Heart left ventricle (tissue), 16 donors: ENCODE data around the gene PCIF1. TPM values are rescaled to one million over a fixed set of nuclear protein-coding genes. Genes with fewer than 3 reads are reported as not detected.
"Not testable (repeated sequence)": the region's sequence is repeated elsewhere in the genome, so short reads cannot be mapped to it uniquely, and the experiment has no call there.

Experiments used
- ATAC-seq, 4 donors: fragments of 200-7000 bp; cut with Tn5 transposase; one replicate each; pipeline ENCODE4 v1.9.1; 2020 to 2022; ENCODE audit warnings: moderate library complexity in 4 of 4, mild to moderate bottlenecking in 3 of 4, moderate number of reproducible peaks in 1 of 4
- DNase-seq, 5 donors: peaks; one replicate each; pipeline ENCODE4 v3.0.0-alpha.2; 2020
- H3K27ac ChIP-seq, 12 donors: fragments of 200-600 bp; sonication (generic) in 4 of 12; one replicate each; pipeline versions ENCODE4 v1.5.0 to v1.8.0; 2016 to 2022; ENCODE audit warnings: mild to moderate bottlenecking in 2 of 12
- H3K27me3 ChIP-seq, 9 donors: fragments of 200-600 bp; sonication (generic) in 2 of 9; one replicate each; pipeline versions ENCODE4 v1.5.1 to v1.8.0; 2016 to 2022; ENCODE audit warnings: mild to moderate bottlenecking in 3 of 9
- H3K36me3 ChIP-seq, 9 donors: fragments of 200-600 bp; sonication (generic) in 2 of 9; one replicate each; pipeline versions ENCODE4 v1.5.0 to v1.8.0; 2018 to 2022; ENCODE audit warnings: mild to moderate bottlenecking in 2 of 9
- H3K4me1 ChIP-seq, 12 donors: fragments of 200-600 bp; sonication (generic) in 4 of 12; one replicate each; pipeline versions ENCODE4 v1.5.0 to v1.8.0; 2016 to 2022; ENCODE audit warnings: mild to moderate bottlenecking in 3 of 12
- H3K4me3 ChIP-seq, 12 donors: fragments of 200-600 bp; sonication (generic) in 4 of 12; one replicate each; pipeline versions ENCODE4 v1.5.0 to v1.8.0; 2017 to 2022; ENCODE audit warnings: mild to moderate bottlenecking in 9 of 12, moderate library complexity in 4 of 12
- H3K9me3 ChIP-seq, 12 donors: fragments of 200-600 bp; sonication (generic) in 4 of 12; one replicate each; pipeline versions ENCODE4 v1.5.0 to v1.8.0; 2016 to 2022; ENCODE audit warnings: mild to moderate bottlenecking in 1 of 12
- POLR2A ChIP-seq, 2 donors: fragments of 450-650 bp; IDR thresholded peaks; one replicate each; pipeline ENCODE4 v1.6.1; 2017; ENCODE audit warnings: antibody characterized with exemption in 2 of 2, mild to moderate bottlenecking in 2 of 2, moderate library complexity in 2 of 2
- WGBS, 4 donors: extraction: QIAGEN DNeasy Blood & Tissue Kit in 2 of 4; methylation state at CpG; one replicate each; pipeline versions ENCODE4 v1.1.5 to v1.1.7; 2013 to 2018; 5-methylcytosine and 5-hydroxymethylcytosine counted together
- intact Hi-C, 10 donors: fragments of 100-400 bp; cut with DNase I; formaldehyde crosslinking; loops; one replicate each; pipeline versions ENCODE4 v1.11.1 to v1.14.2; 2022
- polyA plus RNA-seq, 2 donors: library from polyadenylated mRNA; stranded (reverse); fragments of 200-250 nt; gene quantifications; one replicate each; pipeline ENCODE4 v1.2.3, GENCODE V29; 2013
- total RNA-seq, 9 donors: library from RNA; depleted of rRNA in 2 of 9; stranded (reverse); fragments of >200 nt in 2 of 9; fragmentation: NEBNext Ultra II Directional in 3 of 9; extraction: Animal tissue kit (Norgen Biotek cat#: 25700) in 3 of 9; gene quantifications; one replicate each; pipeline versions ENCODE4 v1.1.0 to v1.2.4, GENCODE V29; 2016 to 2023
- TF ChIP-seq, protein P1 (sequence below), 12 donors: fragments of 200-600 bp; sonication (generic) in 4 of 12; IDR thresholded peaks; one replicate each; pipeline versions ENCODE4 v1.5.0 to v1.8.0; 2018 to 2022; ENCODE audit warnings: antibody characterized with exemption in 12 of 12, mild to moderate bottlenecking in 5 of 12
- donor health status: ischemic (EF 13 %, LVEDD 7.1; RV severe dilation, severe dysfunction).
- donor health status: healthy with polysubstance abuse.
- donor health status: DM: no; HTN: yes; CAD: no.
- donor health status: DM: no; HTN: no; CAD: no.
- donor health status: ischemic (EF 25% LVEDD 6.9; RV normal size, moderate dysfunction).
- donor health status: ischemic (EF 25% LVEDD 5.7; RV mildly dilated, moderate dysfunction).
- donor health status: healthy.
- donor health status: DM: yes; HTN: yes; CAD: no.
- donor health status: ischemic (EF 35%, LVEDD 5.7; RV mildly dilated, moderate dysfunction).
- donor health status: nonischemic (EF 11% LVEDD 7.7; RV severe dilation, severe dysfunction).
- donor health status: DM: yes; HTN: yes; CAD: no.
- donor health status: PGD.
- donor health status: ischemic (EF 29% LVEDD 5.4; RV normal size, mild dysfunction).
- donor health status: nonischemic (EF 23%, LVEDD 6.1; RV moderate dilation, normal function).

Gene PCIF1
- total and polyA plus RNA-seq, 11 donors = 17.5 to 40.2 (median 28.2) TPM

DNA sequence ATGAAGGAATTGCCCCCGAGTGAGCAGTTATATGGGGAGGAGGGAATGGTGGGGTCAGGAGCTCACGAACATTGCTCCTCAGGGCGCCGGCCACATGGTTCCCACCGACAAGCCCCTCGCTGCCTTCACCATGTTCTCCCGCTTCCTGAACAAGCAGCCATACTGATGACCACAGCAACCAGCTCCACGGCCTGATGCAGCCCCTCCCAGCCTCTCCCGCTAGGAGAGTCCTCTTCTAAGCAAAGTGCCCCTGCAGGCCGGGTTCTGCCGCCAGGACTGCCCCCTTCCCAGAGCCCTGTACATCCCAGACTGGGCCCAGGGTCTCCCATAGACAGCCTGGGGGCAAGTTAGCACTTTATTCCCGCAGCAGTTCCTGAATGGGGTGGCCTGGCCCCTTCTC lies 36.2 kb upstream of the PCIF1 start:
- peaks cover 0 to 98% (median 90%) of the 10 kb centered on the region in 9 donors for H3K36me3 ChIP-seq
- peaks cover 0 to 1% (median 0%) of the 10 kb centered on the region in 12 donors for H3K4me1 ChIP-seq
- H3K27me3 ChIP-seq = no peaks in the 10 kb centered on the region
- WGBS, 4 donors = 86 to 89% (median 88%) methylated on average over 12 of the region's 12 CpGs
- H3K4me3 ChIP-seq = no peak overlapping the region
- ATAC-seq = no peak
- no peak for TF ChIP-seq POLR2A (IDR thresholded peaks at IDR 0.05)
- TF ChIP-seq, protein P1, sequence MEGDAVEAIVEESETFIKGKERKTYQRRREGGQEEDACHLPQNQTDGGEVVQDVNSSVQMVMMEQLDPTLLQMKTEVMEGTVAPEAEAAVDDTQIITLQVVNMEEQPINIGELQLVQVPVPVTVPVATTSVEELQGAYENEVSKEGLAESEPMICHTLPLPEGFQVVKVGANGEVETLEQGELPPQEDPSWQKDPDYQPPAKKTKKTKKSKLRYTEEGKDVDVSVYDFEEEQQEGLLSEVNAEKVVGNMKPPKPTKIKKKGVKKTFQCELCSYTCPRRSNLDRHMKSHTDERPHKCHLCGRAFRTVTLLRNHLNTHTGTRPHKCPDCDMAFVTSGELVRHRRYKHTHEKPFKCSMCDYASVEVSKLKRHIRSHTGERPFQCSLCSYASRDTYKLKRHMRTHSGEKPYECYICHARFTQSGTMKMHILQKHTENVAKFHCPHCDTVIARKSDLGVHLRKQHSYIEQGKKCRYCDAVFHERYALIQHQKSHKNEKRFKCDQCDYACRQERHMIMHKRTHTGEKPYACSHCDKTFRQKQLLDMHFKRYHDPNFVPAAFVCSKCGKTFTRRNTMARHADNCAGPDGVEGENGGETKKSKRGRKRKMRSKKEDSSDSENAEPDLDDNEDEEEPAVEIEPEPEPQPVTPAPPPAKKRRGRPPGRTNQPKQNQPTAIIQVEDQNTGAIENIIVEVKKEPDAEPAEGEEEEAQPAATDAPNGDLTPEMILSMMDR (IDR thresholded peaks at IDR 0.05) = no peak
- intact Hi-C loops = loop anchor here in 1 of 10 donors (10.0 kb wide), 1 partner anchor 67 kb away; no protein-coding TSS in a partner anchor
- DNase-seq = peak in 2 of 5 donors; percentile 1 to 22
- no peaks in the 10 kb centered on the region for H3K9me3 ChIP-seq
- H3K27ac ChIP-seq = no peak overlapping the region

DNA sequence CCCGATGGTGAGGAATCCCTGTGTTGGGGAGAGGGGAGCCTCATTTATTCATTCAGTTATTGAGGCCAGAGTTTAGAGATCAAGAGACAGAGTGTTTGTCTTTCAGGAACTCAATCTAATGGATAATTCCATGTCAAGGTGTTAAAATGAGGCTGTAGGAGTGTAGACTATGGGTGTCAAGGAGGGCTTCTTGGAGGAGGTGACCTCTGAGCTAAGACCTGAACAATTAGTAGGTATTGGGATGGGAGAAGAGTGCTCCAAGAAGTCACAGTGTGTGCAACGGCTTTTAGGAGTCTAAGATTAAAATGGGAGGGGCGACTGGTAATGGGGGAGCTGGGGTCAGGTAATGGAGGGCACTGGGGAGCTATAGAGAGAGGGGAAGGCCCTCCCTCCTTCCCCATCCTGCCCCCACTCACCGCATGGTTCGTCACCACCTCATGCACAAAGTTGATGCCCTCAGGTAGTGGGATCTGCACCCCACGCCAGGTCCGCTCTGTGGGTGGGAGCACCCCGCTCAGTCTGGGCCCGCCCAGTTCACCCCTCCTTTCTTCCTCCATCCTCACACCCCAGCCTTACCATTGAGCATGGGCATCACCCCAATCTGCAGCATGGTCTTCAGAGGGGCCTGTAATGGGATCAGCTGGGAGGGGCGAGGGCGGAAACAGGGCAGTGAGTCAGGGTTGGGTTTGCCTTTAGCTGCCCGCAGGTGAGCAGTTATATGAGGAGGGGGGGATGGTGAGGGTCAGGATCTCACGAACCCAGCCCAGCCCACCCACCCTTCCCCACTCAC lies 35.2 kb upstream of the PCIF1 start:
- TF ChIP-seq, protein P1 (IDR thresholded peaks at IDR 0.05) = no peak
- TF ChIP-seq POLR2A (IDR thresholded peaks at IDR 0.05) = no peak
- ATAC-seq (peak in 1 of 4 donors; percentile 7), DNase-seq (peak in 1 of 5 donors; percentile 7)
- Histone ChIP-seq H3K4me1 (no peaks in the 10 kb centered on the region), H3K9me3 (no peaks in the 10 kb centered on the region), H3K27me3 (no peaks in the 10 kb centered on the region), H3K27ac (no peak overlapping the region), H3K36me3 (peaks cover 0 to 98% (median 89%) of the 10 kb centered on the region in 9 donors), H3K4me3 (no peak overlapping the region)
- WGBS, 4 donors = 87 to 94% (median 92%) methylated on average over 13 of the region's 13 CpGs
- intact Hi-C loops = loop anchor here in 1 of 10 donors (10.0 kb wide), 1 partner anchor 66 kb away; no protein-coding TSS in a partner anchor

DNA sequence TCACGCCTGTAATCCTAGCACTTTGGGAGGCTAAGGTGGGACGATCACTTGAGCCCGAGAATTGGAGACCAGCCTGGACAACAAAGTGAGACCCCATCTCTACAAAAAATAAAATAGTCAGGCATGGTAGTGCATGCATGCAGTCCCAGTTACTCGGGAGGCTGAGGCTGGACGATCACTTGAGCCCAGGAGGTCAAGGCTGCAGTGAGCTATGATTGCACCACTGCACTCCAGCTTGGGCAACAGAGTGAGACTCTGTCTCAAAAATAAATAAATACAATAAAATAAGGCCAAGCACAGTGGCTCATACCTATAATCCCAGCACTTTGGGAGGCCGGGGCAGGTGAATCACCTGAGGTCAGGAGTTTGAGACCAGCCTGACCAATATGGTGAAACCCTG lies 33.2 kb upstream of the PCIF1 start:
- H3K36me3 ChIP-seq = peaks cover 0 to 97% (median 85%) of the 10 kb centered on the region in 9 donors
- WGBS, 4 donors = 87 to 97% (median 95%) methylated on average over 6 of the region's 6 CpGs

DNA sequence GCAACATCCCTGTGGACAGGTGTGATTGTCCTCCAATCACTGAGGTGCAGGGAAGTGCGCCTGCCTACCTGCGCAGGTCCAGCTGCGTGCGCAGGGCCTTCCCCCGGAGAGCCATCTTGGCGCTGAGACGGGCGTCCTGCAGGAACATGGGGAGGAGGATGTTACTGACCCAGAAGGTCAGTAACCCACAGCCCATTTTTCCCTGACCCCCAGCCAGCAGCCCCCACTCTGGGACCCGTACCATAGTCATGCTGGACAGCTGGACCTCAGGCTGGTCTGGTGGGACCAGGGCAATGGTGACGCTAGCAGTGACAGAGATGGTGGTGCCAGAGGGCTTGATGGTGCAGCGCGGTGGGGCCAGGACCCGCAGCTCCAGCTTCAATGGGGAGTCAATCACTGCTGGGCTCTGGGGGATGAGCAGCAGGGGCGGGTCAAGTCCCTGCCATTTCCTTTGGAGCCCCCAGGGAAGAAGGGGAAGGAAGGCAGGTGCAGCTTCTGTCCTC lies 32.2 kb upstream of the PCIF1 start:
- TF ChIP-seq, protein P1 (IDR thresholded peaks at IDR 0.05) = no peak
- TF ChIP-seq POLR2A (IDR thresholded peaks at IDR 0.05) = no peak
- Histone ChIP-seq H3K4me3 (no peak overlapping the region), H3K27ac (no peak overlapping the region), H3K4me1 (no peaks in the 10 kb centered on the region), H3K36me3 (peaks cover 0 to 94% (median 79%) of the 10 kb centered on the region in 9 donors), H3K27me3 (no peaks in the 10 kb centered on the region), H3K9me3 (no peaks in the 10 kb centered on the region)
- intact Hi-C loops = no loop called here
- ATAC-seq = peak in 2 of 4 donors; percentile 12 to 18
- WGBS, 4 donors = 89 to 92% (median 91%) methylated on average over 10 to 14 of the region's 14 CpGs
- no peak for DNase-seq

More for the DNA sequence above, 33.2 kb upstream of the PCIF1 start:
- intact Hi-C loops, H3K27me3 ChIP-seq, H3K4me3 ChIP-seq, H3K4me1 ChIP-seq, ATAC-seq, H3K27ac ChIP-seq, H3K9me3 ChIP-seq, DNase-seq: not testable (repeated sequence)
